HG02588 (cell line): ENCODE results near the gene FOS.
"Not testable (repeated sequence)": the region's sequence is repeated elsewhere in the genome, so short reads cannot be mapped to it uniquely, and the experiment has no call there.

Experiments used
- ATAC-seq: cut with Tn5 transposase; IDR thresholded peaks from one replicate; pipeline ENCODE4 v1.9.1; 2021; ENCODE audit warnings: mild to moderate bottlenecking, moderate library complexity; ENCODE audit not compliant: unreplicated experiment

FOS gene

DNA sequence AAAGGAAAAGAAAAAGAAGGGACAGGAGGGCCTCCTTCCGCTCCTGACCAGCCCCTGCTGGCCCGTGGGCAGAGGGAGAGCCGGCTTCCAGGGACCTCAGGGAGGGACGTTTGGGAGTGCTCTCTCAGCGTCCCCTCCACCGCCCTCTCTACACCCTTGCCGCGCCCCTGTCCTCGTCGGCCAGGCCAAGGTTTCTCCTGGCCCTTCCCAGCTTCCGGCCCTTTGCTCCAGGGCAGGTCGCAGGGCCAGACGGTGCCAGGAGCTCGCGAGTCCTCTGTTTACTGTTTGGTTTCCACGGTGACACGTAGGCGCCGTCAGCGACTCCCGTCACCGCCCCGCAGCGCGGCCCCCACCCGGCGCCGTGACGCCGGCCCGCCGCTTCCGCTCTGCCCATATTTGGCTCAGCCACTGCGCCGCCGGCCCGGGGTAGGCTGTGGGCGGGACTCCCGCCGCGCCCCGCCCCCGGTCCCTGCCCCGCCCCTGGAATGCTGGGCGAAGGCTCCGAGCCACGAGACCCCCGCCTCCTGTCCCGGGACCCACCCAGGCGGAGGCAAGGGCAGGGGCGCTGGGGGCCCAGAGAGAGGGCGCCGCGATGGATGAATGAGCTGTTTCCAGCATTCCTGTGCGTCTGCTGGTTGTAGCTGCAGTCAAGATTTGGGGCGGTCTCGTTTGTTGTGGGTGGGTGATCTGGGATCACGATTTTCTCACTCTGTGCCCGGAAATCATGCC, 15.5 kb downstream of the FOS start:
- ATAC-seq = peak; percentile 95

DNA sequence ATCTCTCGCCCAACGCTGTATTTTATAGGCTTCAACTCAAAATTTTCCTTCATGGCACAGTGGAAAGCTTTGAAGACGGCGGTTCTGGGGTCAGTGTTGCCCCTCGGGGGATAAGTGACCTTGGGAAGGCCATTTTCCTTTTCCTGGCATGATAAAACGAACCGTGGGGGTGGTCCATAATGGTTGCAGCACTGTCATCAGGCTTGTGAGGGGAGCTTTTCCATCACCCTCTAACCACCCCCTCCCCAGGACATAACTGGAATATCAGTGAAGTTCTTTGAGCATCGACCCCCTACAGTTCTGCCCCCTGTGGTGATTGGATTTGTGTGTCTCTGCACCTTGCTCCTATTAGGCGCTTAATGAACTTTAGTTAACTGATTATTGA, 16.0 kb downstream of the FOS start:
- no peak for ATAC-seq

DNA sequence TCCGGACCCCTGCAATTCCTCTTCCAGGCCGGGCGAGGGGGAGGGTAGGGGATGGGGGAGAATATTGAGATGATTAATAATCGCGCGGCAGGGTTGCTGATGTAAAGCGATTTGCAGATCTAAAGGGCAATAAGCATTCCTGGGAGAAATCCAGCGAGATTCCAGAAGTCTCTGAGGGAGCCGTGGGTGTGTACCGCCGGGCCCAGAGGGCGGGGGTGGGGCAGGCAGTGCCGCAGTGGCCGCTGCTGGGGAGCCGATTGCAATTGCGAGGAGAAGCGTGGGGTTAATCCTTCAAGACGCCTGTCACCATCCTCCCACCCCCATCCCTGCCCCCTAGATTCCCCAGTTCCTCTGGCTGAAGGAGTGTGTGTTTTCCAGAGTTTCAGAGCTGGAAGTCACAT, 16.4 kb downstream of the FOS start:
- ATAC-seq = no peak

DNA sequence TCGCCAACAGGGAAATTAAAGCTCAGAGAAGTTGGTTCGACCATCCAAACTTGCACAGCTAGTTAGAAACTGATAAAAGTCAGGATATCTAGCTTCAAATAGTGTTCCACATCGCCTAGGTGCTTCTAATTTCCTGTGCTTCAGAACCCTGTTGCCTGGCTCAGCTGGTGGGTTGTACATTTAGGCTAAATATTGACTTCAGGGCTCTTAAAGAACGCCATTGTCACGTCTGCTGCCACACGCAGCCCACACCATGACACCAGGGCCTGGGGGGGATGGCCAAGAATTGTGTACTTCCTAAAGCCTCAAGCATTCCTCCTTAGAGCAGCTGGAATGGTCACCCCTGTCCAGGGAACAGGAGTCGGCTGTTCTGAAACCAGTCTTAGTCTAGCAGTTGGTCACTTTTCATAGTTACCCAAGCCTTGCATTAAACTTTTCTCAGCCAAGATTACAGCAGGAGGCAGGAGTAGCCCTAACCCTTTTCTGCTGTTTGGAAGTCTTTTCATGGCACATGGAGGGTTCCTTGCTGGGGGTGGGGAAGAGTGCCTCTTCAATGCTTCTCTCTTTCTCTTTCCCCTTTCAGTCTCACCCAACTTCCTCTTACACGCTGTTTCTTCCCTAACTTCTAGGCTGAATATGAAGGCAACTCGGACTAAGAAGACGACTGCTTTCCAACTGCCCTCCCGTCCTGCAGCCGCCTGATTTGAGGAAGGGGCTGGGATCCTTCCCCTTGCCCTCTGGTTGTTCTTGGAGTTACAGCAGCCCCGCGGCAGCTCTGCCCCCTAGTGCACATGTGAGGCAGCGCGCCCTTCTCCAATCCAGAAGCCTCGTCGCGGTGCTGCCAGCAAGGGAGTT, 17.1 kb downstream of the FOS start:
- ATAC-seq = no peak

DNA sequence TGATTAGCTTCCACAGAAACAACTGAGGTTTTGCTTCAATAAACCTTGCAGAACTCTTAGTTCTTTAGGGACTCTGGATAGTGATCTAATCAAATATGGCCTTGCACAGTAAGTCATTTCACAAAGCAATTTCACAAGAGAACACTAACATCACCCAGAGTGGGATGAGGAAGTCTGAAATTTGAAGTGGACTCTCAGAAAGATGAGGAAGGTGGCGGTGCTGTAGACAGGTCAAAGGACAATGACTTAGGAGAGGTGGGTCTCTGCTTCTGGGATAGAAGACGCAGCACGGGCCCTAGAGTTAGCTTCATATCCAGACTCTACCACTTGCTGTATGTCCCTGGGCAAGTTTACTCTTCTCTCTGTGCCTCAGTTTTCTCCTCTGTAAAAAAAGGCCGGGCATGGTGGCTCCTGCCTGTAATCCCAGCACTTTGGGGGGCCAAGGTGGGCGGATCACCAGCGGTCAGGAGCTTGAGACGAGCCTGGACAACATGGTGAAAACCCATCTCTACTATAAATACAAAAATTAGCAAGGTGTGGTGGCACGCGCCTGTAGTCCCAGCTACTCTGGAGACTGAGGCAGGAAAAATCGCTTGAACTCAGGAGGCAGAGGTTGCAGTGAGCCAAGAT, 18.9 kb downstream of the FOS start:
- ATAC-seq = no peak

DNA sequence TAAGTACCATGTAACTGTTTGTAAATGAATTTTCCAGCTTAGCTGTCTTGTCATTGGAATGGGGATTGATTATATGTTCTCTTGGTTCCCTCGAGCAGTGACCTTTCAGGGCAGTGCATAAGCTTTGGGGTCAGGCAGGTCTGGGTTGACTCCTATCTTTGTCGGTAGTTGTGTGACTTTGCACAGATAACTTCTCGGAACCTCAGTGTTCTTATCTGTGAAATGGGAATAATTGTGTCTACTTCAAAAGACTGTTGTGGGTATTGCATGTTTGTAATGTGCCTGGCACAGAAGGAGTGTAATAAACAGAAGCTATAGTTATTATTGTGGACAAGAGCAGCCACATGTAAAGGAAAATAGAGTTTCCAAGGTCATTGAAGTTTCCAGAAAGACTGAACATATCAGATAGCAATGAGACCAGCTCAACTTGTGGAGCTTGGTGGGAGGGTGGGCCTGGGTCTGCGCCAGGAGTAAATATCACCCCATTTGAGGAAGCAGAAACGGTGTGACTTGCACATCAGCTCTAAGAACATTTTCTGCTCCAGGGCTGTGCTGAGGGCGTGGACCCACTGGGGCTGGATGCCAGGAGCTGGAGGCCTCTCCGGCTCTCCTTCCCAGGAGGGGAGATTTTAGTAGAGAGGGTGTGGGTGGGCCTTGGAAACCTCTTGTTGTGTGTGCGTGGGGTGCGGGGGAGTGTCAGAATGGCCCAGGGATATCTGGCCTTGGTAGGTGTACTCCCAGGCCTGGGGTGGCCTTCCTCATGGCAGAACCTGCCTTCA, 19.7 kb downstream of the FOS start:
- ATAC-seq = no peak

DNA sequence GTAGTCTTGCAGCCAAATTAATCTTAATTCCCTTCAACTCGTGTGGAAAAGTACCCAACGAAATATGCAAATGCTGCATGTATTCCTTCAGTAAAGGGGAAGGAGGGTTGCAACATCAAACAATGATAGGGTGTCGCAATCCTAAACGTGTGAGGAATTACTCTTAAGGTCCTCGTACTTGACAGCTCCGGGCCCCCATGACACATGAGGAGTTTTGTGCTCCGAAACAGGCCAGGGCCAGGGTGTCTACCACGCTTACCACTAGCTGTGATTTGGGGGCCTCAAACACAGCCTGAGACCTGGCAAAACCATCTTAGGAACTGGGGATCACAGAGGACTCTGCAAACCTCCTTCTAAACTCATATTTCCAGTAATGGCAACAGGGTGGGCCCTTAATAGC, 20.4 kb downstream of the FOS start:
- ATAC-seq = no peak

DNA sequence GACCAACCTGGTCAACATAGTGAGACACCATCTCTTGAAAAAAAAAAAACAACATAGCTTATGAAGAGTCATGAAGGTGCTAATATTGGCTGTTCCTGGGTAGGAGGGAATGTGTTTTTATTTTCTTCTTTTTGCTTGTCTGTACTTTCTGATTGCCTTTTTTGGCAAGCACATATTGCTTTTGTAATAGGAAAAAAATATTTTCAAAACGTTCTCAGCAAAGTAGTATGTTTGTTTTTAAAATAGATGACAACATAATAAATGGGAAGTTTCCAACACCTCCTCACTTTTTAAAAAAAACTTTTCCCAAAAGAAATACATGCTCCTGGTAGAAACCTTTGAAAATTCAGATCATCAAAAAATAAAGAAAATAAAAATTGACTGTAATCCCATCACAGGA, 20.9 kb downstream of the FOS start:
- ATAC-seq = no peak

DNA sequence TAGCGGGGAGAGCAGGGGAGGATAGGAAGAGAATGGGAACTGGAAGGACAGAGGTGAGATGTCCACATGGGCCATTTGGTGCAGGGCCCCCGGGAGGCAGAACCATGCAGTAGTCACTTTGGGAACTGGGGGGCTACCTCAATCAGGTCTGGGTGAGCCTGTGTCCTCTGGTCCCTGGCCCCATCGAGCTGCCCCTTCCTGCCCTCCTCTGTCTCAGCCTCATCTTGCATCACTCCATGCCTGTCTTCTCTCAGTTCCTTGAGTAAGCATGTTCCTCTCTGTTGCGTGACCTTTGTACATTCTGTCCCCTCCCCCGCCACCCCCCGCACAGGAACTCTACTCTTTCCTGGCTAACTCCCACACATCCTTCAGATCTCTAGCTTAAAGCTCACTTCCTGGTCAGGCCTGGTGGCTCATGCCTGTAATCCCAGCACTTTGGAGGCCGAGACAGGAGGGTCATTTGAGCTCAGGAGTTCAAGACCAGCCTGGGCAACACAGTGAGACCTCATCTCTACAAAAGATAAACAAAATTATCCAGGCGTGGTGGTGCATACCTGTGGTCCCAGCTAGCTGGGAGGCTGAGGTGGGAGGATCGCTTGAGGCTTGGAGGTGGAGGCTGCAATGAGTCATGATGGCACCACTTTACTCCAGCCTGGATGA, 23.2 kb downstream of the FOS start:
- ATAC-seq = no peak

DNA sequence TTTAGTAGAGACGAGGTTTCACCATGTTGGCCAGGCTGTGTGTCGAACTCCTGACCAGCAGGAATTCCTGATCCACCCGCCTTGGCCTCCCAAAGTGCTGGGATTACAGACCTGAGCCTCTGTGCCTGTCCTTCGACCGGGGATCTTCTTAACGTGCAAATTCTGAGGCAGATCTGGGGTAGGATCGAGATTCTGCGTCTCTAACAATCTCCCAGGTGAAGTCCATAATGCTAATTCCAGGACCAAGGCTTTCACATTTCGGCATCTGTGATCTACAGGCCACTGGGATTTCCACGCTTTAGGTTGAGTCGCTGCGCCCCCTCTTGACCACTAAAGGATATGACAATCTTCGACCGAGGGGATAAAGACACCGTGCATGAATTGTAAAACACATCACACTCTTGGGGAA, 24.8 kb downstream of the FOS start:
- ATAC-seq = no peak

DNA sequence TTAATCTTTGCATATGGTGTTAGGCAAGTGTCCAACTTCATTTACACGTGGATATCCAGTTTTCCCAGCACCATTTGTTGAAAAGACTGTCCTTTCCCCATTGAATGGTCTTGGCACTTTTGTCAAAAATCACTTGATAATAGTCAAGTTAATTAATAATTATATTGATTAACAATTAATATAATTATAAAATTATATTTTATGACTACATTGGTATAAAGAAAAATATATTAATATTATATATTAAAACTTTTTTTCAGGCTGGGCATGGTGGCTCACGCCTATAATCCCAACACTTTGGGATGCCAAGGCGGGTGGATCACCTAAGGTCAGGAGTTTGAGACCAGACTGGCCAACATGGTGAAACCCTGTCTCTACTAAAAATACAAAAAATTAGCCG, 27.8 kb downstream of the FOS start:
- ATAC-seq = not testable (repeated sequence)

DNA sequence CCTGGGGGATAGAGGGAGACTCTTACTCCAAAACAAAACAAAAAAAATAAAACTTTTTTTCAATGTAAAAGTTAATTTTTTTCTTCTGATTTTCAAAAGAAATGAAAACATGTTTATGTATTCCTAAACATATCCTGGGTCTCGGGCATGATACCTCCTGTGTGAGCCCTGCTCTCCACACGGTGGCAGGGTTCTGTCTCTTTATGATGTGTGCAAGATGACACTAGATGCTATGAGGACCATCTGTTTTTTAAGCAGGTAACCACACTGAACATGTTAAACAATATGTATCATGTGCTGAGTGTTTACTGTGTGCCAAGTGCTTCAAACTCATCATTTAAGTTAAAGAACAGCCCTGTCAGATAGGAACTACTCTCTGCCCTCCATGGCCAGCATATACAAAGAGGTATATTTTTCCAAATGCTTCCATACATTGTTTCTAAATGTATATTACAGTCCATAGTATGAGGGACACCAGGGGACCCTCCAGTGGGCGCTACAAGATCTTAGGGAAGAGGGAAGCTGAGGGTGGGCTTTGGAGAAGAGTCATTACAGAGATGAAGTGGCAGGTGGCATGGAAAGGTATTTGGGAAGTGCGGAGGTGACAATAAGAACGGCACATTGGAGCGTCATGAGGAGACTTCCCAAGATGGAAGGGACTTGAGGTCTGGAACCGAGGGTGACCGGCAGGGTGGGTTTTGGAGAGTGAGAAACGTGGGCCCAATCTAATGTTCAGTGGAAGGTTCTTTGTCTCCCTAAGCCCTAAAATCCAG, 28.5 kb downstream of the FOS start:
- ATAC-seq = no peak

DNA sequence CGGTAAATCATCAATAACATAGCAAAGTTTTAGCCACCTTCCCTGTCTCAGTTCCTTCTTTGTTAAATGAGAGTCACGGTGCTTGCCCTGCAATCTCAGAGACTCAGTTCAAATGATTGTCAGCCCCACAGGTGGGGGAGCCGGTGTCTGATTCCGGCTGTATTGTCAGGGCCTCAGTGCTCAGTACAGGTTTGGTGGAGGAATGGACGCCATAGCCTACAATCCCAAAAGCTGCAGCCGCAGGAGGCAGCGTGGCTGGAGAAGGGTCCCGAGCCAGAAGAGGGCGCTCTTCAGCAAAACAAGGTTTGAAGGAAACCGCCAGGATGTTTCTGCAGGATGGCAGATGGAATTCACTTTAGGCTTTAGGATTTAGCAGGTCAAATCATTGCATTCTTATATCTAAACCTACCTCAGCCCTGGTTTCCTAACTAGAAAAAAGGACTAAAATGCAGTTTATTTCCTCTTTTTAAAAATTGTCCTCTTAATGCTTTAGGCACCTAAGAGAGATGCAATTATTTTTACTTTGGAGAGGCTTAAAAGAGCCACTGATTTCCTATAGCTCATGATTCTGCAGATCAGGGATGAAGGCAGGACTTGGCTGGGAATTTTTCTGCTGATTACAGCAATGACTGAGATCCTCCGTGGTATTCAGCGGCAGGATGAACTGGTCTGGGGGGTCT, 29.2 kb downstream of the FOS start:
- ATAC-seq = no peak

DNA sequence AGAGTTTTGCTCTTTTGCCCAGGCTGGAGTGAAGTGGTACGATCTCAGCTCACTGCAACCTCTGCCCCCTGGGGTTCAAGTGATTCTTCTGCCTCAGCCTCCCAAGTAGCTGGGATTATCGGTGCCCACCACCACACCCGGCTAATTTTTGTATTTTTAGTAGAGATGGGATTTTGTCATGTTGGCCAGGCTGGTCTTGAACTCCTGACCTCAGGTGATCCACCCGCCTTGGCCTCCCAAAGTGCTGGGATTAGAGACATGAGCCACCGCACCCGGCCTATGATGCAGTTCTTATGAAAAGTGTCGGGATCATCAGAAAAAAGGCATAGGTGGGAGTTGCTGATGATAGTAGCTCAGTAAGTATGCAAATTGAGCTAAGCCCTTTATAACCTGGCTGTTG, 30.4 kb downstream of the FOS start:
- ATAC-seq = not testable (repeated sequence)

DNA sequence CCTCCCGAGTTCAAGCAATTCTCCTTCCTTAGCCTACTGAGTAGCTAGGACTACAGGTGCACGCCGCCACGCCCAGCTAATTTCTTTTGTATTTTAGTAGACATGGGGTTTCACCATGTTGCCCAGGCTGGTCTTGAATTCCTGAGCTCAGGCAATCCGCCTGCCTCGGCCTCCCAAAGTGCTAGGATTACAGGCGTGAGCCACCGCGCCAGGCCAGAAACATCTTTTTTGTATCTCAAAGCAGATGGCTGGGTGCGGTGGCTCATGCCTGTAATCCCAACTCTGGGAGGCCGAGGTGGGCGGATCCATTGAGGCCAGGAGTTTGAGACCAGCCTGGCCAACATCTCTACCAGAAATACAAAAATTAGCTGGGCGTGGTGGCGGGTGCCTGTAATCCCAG, 30.9 kb downstream of the FOS start:
- ATAC-seq = not testable (repeated sequence)

DNA sequence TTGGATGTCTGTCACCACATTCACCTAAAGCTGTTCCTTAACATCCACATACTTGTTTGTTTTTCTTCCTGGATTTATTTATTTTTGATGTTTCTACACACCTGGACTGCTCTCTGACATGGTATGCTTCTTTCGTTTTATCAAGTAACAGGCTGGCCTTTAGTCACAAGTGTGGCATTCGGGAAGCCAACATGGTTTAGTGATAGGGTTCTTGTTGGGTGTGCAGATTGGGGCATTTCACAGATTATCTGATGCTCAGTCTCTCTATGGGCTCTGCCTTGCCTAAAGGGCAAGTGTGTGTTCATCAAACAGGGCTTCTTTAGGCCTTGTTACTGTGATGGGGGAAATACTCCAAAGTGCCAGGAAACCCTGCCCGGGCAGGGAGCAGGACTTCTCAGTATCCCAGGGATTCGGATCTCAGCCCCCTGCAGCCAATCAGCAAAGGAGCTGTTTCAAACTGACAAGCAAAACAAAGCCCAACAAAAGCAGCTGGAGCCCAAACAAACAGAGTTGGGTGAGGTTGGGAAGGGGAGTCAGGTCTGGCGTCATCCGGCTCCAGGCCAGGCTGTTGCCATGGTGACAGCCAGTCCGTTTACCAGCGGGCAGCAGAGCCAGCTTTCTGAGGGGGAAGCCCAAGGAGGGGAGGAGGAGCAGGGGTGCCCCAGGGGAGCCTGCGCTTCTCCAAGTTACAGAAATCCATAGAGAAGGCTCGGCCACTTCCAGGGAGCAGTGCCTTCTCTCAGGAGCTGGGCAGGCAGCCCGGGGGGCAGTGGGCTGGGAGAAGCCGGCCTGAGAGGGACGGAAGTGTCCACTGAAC, 31.9 kb downstream of the FOS start:
- no peak for ATAC-seq

DNA sequence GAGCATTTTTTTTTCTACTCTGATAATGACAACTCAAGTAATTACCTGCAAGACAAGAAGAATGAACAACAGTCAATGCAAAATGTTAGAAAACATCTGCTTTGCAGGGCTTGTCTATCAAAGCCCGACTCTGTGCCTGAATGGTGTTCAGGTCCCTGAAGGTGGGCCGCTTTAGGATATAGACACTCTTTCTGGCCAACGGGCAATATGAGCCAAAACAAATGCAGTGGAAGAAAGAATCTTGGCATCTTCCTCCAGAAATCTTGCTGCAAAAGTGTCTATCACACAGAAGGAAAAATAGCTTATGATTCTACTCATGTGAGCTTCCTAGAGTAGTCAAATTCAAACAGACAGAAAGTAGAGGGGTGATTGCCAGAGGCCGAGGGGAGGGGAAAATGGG, 32.7 kb downstream of the FOS start:
- no peak for ATAC-seq

DNA sequence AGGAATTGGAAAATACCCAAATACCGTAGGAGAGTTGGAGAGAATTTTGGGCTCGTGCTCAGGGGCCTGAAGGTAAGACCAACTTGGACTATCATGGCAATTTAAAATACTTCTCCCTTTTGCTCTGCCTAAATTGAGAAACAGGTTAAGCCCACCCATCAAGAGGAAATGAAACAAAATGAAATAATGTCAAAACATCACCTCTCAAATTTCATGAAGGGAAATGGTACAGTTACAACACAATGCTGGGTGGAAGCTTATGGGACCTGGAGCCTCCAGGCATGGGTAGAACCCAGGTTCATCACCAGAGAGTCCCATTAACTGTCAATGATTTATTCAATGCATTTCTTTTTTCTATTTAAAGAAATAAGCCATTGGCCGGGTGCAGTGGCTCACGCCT, 33.7 kb downstream of the FOS start:
- no peak for ATAC-seq

DNA sequence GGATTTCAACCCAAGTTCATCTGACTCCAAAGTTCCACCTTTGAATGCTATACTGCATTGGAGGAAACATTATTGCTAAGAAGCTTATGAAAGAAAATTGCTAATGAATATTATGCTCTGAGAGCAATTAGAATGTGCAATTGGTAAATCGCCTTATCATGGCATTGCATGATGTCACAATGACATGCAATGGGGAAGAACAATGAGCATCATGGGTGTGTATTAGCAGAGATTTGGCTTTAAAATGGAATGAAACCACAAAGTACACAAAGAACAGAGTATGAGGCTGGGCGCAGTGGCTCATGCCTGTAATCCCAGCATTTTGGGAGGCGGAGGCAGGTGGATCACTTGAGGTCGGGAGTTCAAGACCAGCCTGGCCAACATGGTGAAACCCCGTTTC, 34.7 kb downstream of the FOS start:
- ATAC-seq = no peak
